ENCODE data around the gene ZBTB5. TPM values are rescaled to one million over a fixed set of nuclear protein-coding genes. Genes with fewer than 3 reads are reported as not detected.
"Not testable (repeated sequence)": the region's sequence is repeated elsewhere in the genome, so short reads cannot be mapped to it uniquely, and the experiment has no call there.

The ZBTB5 gene
- total RNA-seq, 1 experiment from 2014 or later: 30.6 TPM

DNA sequence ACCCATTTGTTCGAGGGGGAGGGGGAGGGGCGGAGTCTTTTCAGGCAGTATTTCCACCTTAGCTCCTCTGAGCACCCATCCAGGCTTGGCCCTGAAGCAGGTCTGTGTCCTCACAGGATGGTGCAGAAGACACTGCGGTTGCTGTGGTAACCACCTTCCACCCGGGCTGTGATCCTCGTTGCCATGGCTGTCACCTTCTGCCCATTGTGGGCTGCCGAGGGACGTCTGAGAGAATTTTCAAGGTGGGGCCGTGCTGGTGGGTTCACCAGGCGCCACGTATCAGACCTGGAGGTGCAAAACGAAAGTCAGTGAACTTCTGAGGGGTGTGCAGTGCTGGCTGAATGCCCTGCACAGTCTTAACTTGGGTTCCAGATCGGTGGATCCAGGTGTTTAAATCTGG, 47.2 kb upstream of the ZBTB5 start:
- DNase-seq (ENCODE audit: low read depth, low spot score) (no peak), ATAC-seq (no peak)
- Histone ChIP-seq H3K9me3 (ENCODE audit: control insufficient read depth, insufficient read depth, low read depth, low read length) (no peaks in the 10 kb centered on the region), H3K27me3 (ENCODE audit: control insufficient read depth, insufficient read depth, low read length) (no peaks in the 10 kb centered on the region), H3K4me1 (ENCODE audit: control insufficient read depth, insufficient read depth, low read length) (no peaks in the 10 kb centered on the region), H3K36me3 (ENCODE audit: control insufficient read depth, insufficient read depth, low read length) (no peaks in the 10 kb centered on the region), H3K4me3 (ENCODE audit: low read depth in 2 of 2, low read length in 2 of 2) (no peak overlapping the region), H3K27ac (ENCODE audit: low read length) (no peak overlapping the region)
- CTCF ChIA-PET: interaction anchor here (0.7 kb wide), 1 partner anchor 64 kb away, joined by 3 read pairs; no protein-coding TSS in a partner anchor
- POLR2A ChIA-PET: interaction anchor here (1.0 kb wide), 1 partner anchor 25 kb away, joined by 3 read pairs; no protein-coding TSS in a partner anchor
- intact Hi-C loops (cut with micrococcal nuclease; ENCODE audit: unreplicated experiment) (no loop called here), in situ Hi-C loops (cut with HindIII; ENCODE audit: low pct_unique_long_range_greater_than_20kb, low sequenced_read_pairs) (no loop called here)
- TSS peak; percentile 23 for BruUV-seq (replicated peaks)
- TF ChIP-seq, protein P1, sequence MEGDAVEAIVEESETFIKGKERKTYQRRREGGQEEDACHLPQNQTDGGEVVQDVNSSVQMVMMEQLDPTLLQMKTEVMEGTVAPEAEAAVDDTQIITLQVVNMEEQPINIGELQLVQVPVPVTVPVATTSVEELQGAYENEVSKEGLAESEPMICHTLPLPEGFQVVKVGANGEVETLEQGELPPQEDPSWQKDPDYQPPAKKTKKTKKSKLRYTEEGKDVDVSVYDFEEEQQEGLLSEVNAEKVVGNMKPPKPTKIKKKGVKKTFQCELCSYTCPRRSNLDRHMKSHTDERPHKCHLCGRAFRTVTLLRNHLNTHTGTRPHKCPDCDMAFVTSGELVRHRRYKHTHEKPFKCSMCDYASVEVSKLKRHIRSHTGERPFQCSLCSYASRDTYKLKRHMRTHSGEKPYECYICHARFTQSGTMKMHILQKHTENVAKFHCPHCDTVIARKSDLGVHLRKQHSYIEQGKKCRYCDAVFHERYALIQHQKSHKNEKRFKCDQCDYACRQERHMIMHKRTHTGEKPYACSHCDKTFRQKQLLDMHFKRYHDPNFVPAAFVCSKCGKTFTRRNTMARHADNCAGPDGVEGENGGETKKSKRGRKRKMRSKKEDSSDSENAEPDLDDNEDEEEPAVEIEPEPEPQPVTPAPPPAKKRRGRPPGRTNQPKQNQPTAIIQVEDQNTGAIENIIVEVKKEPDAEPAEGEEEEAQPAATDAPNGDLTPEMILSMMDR (IDR thresholded peaks at IDR 0.05): no peak
- TF ChIP-seq POLR2AphosphoS5 (IDR thresholded peaks at IDR 0.05; ENCODE audit: low read depth, low read length) (no peak), TCF7L2 (IDR thresholded peaks at IDR 0.05; ENCODE audit: low read depth, low read length) (no peak), SIN3A (IDR thresholded peaks at IDR 0.05; ENCODE audit: borderline replicate concordance, insufficient read depth, low read depth, low read length) (no peak)
- TF ChIP-seq, protein P2, sequence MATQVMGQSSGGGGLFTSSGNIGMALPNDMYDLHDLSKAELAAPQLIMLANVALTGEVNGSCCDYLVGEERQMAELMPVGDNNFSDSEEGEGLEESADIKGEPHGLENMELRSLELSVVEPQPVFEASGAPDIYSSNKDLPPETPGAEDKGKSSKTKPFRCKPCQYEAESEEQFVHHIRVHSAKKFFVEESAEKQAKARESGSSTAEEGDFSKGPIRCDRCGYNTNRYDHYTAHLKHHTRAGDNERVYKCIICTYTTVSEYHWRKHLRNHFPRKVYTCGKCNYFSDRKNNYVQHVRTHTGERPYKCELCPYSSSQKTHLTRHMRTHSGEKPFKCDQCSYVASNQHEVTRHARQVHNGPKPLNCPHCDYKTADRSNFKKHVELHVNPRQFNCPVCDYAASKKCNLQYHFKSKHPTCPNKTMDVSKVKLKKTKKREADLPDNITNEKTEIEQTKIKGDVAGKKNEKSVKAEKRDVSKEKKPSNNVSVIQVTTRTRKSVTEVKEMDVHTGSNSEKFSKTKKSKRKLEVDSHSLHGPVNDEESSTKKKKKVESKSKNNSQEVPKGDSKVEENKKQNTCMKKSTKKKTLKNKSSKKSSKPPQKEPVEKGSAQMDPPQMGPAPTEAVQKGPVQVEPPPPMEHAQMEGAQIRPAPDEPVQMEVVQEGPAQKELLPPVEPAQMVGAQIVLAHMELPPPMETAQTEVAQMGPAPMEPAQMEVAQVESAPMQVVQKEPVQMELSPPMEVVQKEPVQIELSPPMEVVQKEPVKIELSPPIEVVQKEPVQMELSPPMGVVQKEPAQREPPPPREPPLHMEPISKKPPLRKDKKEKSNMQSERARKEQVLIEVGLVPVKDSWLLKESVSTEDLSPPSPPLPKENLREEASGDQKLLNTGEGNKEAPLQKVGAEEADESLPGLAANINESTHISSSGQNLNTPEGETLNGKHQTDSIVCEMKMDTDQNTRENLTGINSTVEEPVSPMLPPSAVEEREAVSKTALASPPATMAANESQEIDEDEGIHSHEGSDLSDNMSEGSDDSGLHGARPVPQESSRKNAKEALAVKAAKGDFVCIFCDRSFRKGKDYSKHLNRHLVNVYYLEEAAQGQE (IDR thresholded peaks at IDR 0.05; ENCODE audit: insufficient read depth in 1 of 2, low read depth in 2 of 2, low read length in 1 of 2): no peak

DNA sequence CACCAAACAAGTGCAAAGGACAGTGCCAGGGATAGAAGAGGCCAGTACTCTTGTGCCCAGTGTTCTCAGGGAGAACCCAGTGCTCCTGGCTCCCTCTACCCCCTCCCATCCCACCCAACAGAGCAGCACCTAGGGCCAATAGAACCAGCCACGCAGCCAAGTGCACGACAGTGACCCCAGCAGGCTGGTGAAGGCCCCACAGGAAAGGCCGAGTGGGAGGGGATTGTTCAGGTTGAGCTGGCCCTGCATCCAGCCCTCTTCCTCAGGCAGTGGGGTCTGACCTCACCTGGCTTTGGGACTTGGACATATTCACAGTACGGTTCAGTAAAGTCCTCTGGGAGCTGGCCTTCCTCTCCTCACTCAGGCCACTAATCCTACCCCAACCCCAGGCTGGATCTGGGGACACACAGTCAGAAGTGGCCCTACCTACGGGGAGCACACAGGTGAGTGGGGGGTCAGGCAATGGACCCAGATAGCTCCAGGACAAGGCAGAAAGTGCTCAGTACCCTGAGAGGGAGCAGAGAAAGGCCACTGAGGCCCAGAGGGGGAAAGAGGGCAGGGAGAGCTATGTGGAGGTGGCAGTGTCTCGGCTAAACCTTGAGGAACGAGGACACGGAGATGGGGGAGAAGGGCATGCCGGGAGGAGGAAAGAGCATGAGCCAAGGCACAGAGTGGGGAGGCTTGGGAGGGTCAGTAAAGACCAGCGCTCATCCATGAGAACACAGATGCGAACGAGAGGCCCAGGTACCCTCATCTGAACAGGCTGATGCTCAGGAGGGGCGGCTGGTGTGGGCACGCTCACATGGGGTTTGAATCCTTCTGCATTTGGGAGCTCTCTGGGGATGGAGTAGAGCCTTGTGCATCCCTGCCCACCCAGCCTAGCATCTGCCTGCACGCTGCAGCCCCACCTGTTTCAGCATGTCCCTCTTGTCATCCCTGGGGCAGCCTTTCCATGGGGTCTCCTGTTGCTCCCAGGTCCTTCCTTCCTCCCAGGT, 46.1 kb upstream of the ZBTB5 start:
- no TSS peak for BruUV-seq (replicated peaks)
- in situ Hi-C loops (cut with HindIII; ENCODE audit: low pct_unique_long_range_greater_than_20kb, low sequenced_read_pairs) (no loop called here), intact Hi-C loops (cut with micrococcal nuclease; ENCODE audit: unreplicated experiment) (no loop called here)
- no peaks in the 10 kb centered on the region for H3K27me3 ChIP-seq (ENCODE audit: control insufficient read depth, insufficient read depth, low read length)
- no peak for DNase-seq (ENCODE audit: low read depth, low spot score)
- no peak overlapping the region for H3K27ac ChIP-seq (ENCODE audit: low read length)
- TF ChIP-seq, protein P2 (IDR thresholded peaks at IDR 0.05; ENCODE audit: insufficient read depth in 1 of 2, low read depth in 2 of 2, low read length in 1 of 2): no peak
- H3K4me1 ChIP-seq (ENCODE audit: control insufficient read depth, insufficient read depth, low read length): no peaks in the 10 kb centered on the region
- ChIA-PET CTCF (interaction anchor here (0.6 to 0.7 kb wide), 3 partner anchors 10 to 65 kb away, joined by 3 to 18 read pairs (median 6); no protein-coding TSS in a partner anchor), POLR2A (interaction anchor here (0.5 to 1.0 kb wide), 3 partner anchors 22 to 65 kb away, joined by 3 to 6 read pairs (median 3); partner anchors contain the start of gene FBXO10)
- H3K4me3 ChIP-seq (ENCODE audit: low read depth in 2 of 2, low read length in 2 of 2): no peak overlapping the region
- H3K9me3 ChIP-seq (ENCODE audit: control insufficient read depth, insufficient read depth, low read depth, low read length): no peaks in the 10 kb centered on the region
- H3K36me3 ChIP-seq (ENCODE audit: control insufficient read depth, insufficient read depth, low read length): no peaks in the 10 kb centered on the region
- ATAC-seq: peak; percentile 60

DNA sequence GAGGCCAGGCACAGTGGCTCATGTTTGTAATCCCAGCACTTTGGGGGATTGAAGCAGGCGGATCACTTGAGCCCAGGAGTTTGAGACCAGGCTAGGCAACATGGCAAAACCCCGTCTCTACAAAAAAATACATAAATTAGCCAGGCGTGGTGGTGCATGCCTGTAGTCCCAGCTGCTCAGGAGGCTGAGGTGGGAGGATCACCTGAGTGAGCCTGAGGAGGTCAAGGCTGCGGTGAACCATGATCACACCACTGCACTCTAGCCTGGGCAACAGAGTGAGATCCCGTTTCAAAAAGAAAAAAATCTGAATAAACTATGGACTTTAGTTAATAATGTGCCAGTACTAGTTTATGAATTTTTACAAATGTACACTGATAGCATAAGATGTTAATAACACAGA, 44.8 kb upstream of the ZBTB5 start:
- DNase-seq (ENCODE audit: low read depth, low spot score); H3K27ac ChIP-seq (ENCODE audit: low read length); H3K4me1 ChIP-seq (ENCODE audit: control insufficient read depth, insufficient read depth, low read length); H3K9me3 ChIP-seq (ENCODE audit: control insufficient read depth, insufficient read depth, low read depth, low read length); H3K27me3 ChIP-seq (ENCODE audit: control insufficient read depth, insufficient read depth, low read length); POLR2A ChIA-PET; intact Hi-C loops (cut with micrococcal nuclease; ENCODE audit: unreplicated experiment); ATAC-seq; CTCF ChIA-PET; H3K4me3 ChIP-seq (ENCODE audit: low read depth in 2 of 2, low read length in 2 of 2); BruUV-seq (replicated peaks); in situ Hi-C loops (cut with HindIII; ENCODE audit: low pct_unique_long_range_greater_than_20kb, low sequenced_read_pairs); H3K36me3 ChIP-seq (ENCODE audit: control insufficient read depth, insufficient read depth, low read length): not testable (repeated sequence)
